Kidney epithelial cell (primary cell): ENCODE results near the gene FAM83E. TPM values are rescaled to one million over a fixed set of nuclear protein-coding genes. Genes with fewer than 3 reads are reported as not detected.

Experiments
- DNase-seq: peaks from one replicate; pipeline ENCODE4 v3.0.0-alpha.2; 2010; ENCODE audit warnings: low read depth
- H3K27me3 ChIP-seq: 2 replicates; pipeline ENCODE4 v1.6.0; 2011; ENCODE audit warnings: low read length; ENCODE audit not compliant: control insufficient read depth, insufficient read depth
- H3K36me3 ChIP-seq: 2 replicates; pipeline ENCODE4 v1.5.1; 2011; ENCODE audit warnings: low read length; ENCODE audit not compliant: control insufficient read depth, insufficient read depth
- H3K4me3 ChIP-seq: 2 replicates; pipeline ENCODE4 v1.5.1; 2011; ENCODE audit warnings: low read depth, mild to moderate bottlenecking, control low read depth, low read length
- CTCF ChIP-seq: IDR thresholded peaks from 2 replicates; pipeline ENCODE4 v1.5.1; 2011; ENCODE audit warnings: mild to moderate bottlenecking, moderate library complexity, low read length, control low read depth, inconsistent platforms; ENCODE audit not compliant: insufficient read depth, poor library complexity, severe bottlenecking
- total RNA-seq: library from RNA; depleted of rRNA; stranded (reverse); fragments of >200 nt; gene quantifications from 2 replicates; pipeline ENCODE4 v1.2.3, GENCODE V29; 2015

FAM83E gene
- total RNA-seq, 1 donor from 2014 or later = 0.25 TPM

GRCh38 chr19:48644839-48645619, 30.2 kb upstream of the FAM83E start:
- Histone ChIP-seq H3K27me3 (no peaks in the 10 kb centered on the region), H3K4me3 (peak overlapping the region; percentile 52), H3K36me3 (no peaks in the 10 kb centered on the region)
- DNase-seq = no peak
- TF ChIP-seq CTCF = no peak

GRCh38 chr19:48644355-48644754, 29.5 kb upstream of the FAM83E start:
- Histone ChIP-seq H3K27me3 (peaks cover 2% of the 10 kb centered on the region), H3K36me3 (no peaks in the 10 kb centered on the region), H3K4me3 (no peak overlapping the region)
- TF ChIP-seq CTCF = no peak
- DNase-seq = no peak

- DNase-seq = no peak
- Histone ChIP-seq H3K27me3 (peaks cover 3% of the 10 kb centered on the region), H3K36me3 (no peaks in the 10 kb centered on the region), H3K4me3 (no peak overlapping the region)
- TF ChIP-seq CTCF = no peak
These were observed 28.0 kb upstream of the FAM83E start for GRCh38 chr19:48642862-48643261.

- Histone ChIP-seq H3K36me3 (no peaks in the 10 kb centered on the region), H3K27me3 (peaks cover 3% of the 10 kb centered on the region), H3K4me3 (no peak overlapping the region)
- TF ChIP-seq CTCF = no peak
- no peak for DNase-seq
These were observed 27.0 kb upstream of the FAM83E start for GRCh38 chr19:48641850-48642249.

- DNase-seq = no peak
- H3K4me3 ChIP-seq = no peak overlapping the region
These were observed 24.9 kb upstream of the FAM83E start for GRCh38 chr19:48639483-48640375.

More at GRCh38 chr19:48639483-48640375, 24.9 kb upstream of the FAM83E start:
- no peak for TF ChIP-seq CTCF
- peaks cover 3% of the 10 kb centered on the region for H3K27me3 ChIP-seq
- no peaks in the 10 kb centered on the region for H3K36me3 ChIP-seq
